Measurements from ENCODE around the gene COG7. TPM values are rescaled to one million over a fixed set of nuclear protein-coding genes. Genes with fewer than 3 reads are reported as not detected.

The COG7 gene
- total and polyA plus RNA-seq, 2 donors (not counting 3 experiments of a cell fraction or from before 2014, with no cell fraction given): 24.1 to 42.0 TPM

DNA sequence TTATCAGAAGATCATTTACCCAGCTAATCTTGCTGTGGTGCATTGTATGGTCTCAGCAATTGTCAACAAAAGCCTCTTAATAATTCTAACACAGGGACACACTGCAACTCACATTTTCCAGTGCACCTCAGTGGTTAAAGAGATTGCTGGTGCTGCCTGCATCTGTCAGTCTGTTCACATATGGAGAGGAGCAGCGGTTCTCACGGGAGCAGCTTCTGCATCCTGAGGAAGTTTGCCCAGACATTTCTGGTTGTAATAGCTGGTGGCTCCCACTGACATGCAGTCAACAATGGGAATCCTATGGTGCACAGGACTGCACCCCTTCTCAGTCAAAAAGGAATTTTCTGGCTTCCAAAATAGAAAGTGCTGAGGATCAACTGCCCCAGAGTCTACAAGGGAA is 49.5 kb upstream of the COG7 start:
- ChIA-PET POLR2A (no interaction called here), CTCF (no interaction called here)
- no TSS peak for BruUV-seq (replicated peaks)
- no peak overlapping the region for H3K4me2 ChIP-seq (ENCODE audit: insufficient read depth, low read length)
- peaks cover 22% of the 10 kb centered on the region for H3K4me1 ChIP-seq (ENCODE audit: control insufficient read depth, extremely low read depth, insufficient read depth, low read length)
- dilution Hi-C loops (cut with MboI; ENCODE audit: extremely low pct_ligation_motif_present, low sequenced_read_pairs): no loop called here
- H4K20me1 ChIP-seq (replicated peaks; ENCODE audit: control insufficient read depth, extremely low read depth, insufficient read depth, low read length): peaks cover 2% of the 10 kb centered on the region
- H3K9me3 ChIP-seq (replicated peaks; ENCODE audit: control insufficient read depth, insufficient read depth, low read length): no peaks in the 10 kb centered on the region
- H3K27me3 ChIP-seq (ENCODE audit: control insufficient read depth in 2 of 2, insufficient read depth in 2 of 2, low read length in 2 of 2): no peaks in the 10 kb centered on the region
- H3K79me2 ChIP-seq (ENCODE audit: control insufficient read depth, insufficient read depth, low read length): peaks cover 87% of the 10 kb centered on the region
- DNase-seq (ENCODE audit: low read depth, low spot score) (peak; percentile 40), FAIRE-seq (no peak)
- intact Hi-C loops (cut with micrococcal nuclease): no loop called here
- H3K27ac ChIP-seq (ENCODE audit: insufficient read depth, low read depth, low read length): no peak overlapping the region
- no peak overlapping the region for H3K4me3 ChIP-seq (replicated peaks in 1 of 3; ENCODE audit: insufficient read depth in 1 of 3, low read depth in 1 of 3, low read length in 3 of 3)
- no peak overlapping the region for H3K9ac ChIP-seq (replicated peaks; ENCODE audit: extremely low read depth, insufficient read depth, low read length)
- H3K9me1 ChIP-seq (replicated peaks; ENCODE audit: control insufficient read depth, extremely low read depth, insufficient read depth, low read length): no peaks in the 10 kb centered on the region
- no peak overlapping the region for H2AFZ ChIP-seq (ENCODE audit: low read depth, low read length)
- H3K36me3 ChIP-seq (ENCODE audit: control insufficient read depth in 2 of 2, extremely low read depth in 1 of 2, insufficient read depth in 2 of 2, low read length in 2 of 2): no peaks in the 10 kb centered on the region
- no peak for TF ChIP-seq POLR2AphosphoS5 (IDR thresholded peaks at IDR 0.05; ENCODE audit: insufficient read depth, low read depth, low read length)
- TF ChIP-seq, protein P1, sequence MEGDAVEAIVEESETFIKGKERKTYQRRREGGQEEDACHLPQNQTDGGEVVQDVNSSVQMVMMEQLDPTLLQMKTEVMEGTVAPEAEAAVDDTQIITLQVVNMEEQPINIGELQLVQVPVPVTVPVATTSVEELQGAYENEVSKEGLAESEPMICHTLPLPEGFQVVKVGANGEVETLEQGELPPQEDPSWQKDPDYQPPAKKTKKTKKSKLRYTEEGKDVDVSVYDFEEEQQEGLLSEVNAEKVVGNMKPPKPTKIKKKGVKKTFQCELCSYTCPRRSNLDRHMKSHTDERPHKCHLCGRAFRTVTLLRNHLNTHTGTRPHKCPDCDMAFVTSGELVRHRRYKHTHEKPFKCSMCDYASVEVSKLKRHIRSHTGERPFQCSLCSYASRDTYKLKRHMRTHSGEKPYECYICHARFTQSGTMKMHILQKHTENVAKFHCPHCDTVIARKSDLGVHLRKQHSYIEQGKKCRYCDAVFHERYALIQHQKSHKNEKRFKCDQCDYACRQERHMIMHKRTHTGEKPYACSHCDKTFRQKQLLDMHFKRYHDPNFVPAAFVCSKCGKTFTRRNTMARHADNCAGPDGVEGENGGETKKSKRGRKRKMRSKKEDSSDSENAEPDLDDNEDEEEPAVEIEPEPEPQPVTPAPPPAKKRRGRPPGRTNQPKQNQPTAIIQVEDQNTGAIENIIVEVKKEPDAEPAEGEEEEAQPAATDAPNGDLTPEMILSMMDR (IDR thresholded peaks at IDR 0.05; ENCODE audit: extremely low read depth in 1 of 2, insufficient read depth in 1 of 2, low read depth in 1 of 2, low read length in 2 of 2): no peak
- TF ChIP-seq EZH2 (IDR thresholded peaks at IDR 0.05; ENCODE audit: borderline replicate concordance, low read depth, low read length, severe bottlenecking): no peak
- TF ChIP-seq GATA2 (IDR thresholded peaks at IDR 0.05; ENCODE audit: insufficient read depth, insufficient read length, low read depth, low read length): no peak
- TF ChIP-seq FOS (IDR thresholded peaks at IDR 0.05; ENCODE audit: borderline replicate concordance, insufficient read depth, low read length): no peak
- no peak for TF ChIP-seq MYC (IDR thresholded peaks at IDR 0.05; ENCODE audit: low read depth, low read length)
- no peak for TF ChIP-seq POLR2A (IDR thresholded peaks at IDR 0.05; ENCODE audit: low read depth, low read length)
- TF ChIP-seq JUN (IDR thresholded peaks at IDR 0.05; ENCODE audit: borderline replicate concordance, insufficient read depth, insufficient read length, low read depth): no peak
- TF ChIP-seq, protein P2, sequence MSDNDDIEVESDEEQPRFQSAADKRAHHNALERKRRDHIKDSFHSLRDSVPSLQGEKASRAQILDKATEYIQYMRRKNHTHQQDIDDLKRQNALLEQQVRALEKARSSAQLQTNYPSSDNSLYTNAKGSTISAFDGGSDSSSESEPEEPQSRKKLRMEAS (IDR thresholded peaks at IDR 0.05; ENCODE audit: insufficient read depth, insufficient read length): no peak
